NOMO-1 (cell line): ENCODE data around the gene LRCH3.
A peak's percentile ranks its signal among the peaks of the same experiment; 100 is the strongest.

ENCODE experiments used
- DNase-seq, 2 experiments: peaks; one replicate each; lab custom pipeline; 2025; ENCODE audit not compliant: unreplicated experiment in 2 of 2; lab: John Stamatoyannopoulos, UW

Gene LRCH3

DNA sequence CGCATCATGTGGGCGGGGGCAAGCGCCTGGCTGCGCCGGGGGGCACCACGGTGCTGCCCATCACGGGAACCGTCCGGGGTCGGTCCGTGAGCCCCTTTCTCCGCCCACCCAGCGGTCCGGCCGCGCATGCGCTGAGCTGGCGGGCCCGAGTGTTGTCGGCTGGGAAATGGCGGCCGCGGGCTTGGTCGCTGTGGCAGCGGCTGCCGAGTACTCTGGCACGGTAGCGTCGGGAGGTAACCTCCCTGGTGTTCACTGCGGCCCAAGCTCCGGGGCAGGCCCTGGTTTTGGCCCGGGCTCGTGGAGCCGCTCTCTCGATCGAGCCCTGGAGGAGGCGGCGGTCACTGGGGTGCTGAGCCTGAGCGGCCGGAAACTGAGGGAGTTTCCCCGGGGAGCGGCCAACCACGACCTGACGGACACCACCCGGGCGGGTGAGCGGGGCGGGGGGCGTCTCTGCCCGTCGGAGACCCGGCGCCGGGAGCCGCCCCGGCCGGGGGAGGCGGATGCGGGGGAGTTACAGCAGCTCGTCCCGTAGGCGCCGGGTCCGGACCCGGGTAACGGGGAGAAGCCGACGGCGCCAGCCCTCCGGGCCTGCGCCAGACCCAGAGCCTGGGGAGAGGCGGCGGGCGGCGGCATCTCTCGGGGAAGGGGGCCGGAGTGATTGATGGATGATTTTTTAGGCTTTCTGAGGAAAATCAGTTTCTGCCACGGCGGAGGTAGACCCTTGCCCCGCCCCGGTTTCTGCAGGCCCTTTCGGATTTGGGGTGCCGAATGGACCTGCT, at the start of gene LRCH3:
LRCH3 (plus strand) TSS at position 142 of the 779 bp plus-strand sequence; CDS start at position 167, 25 bp downstream.
- DNase-seq, result peak; percentile 65 to 83

DNA sequence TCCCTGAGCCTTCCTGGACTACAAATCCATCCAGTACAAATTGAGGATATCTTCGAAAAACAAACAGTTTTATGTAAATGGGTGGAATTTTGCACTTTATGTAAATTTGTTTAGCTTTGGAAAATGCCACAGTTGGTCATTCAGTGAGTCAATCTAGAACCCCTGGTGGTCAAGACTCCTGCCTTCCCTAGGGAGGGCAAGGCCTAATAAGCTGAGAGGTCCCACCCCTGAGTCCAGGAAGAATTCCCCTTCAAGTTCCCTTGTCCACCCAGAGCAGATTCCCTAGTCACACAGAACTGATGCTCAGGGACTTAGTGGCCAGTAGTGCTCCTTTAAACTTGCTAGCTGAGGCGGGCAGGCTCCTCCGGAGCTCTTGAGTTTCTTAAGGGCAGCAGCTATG, 48.3 kb upstream of the LRCH3 start:
- no peak for DNase-seq

DNA sequence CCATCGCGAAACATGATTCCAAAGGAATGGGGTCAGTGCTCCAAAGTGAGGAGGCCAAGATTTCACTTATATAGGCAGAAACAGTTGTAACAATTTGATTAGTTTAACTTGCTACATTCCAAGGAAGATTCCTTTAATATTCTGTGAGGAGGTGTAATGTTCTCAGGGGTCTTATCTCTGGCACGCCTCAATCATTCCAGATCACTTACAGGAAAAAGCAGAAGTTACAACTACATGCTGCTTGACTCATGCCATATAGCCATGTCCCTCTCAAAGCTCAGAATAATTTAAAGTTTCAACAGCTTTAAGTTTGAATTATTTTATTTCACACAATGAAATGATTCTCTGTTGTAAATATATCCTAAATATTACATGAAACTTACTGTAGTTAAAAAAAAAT, 44.8 kb upstream of the LRCH3 start:
- peak; percentile 5 to 59 for DNase-seq

DNA sequence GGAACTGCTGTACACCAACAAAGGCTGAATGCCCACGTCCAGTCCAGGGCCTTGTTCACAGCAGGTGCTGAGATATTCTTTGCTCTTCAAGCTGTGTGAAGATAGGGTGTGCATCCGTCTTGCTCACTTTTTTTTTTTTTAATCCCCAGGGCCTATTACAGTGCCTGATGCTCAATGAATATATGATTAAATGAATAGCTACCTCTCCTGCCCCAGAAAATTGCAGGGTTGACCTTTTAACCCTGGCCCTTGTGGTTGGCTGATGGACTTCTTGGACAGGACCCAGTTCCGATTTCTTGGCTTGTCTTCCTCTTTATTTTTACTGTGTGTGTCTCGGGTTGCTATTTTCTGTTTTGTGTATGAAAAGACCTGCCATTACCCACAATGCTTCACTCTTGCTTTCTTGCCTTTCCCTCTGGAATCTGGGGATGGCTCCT, 44.2 kb upstream of the LRCH3 start:
- DNase-seq, result peak; percentile 65 to 69

DNA sequence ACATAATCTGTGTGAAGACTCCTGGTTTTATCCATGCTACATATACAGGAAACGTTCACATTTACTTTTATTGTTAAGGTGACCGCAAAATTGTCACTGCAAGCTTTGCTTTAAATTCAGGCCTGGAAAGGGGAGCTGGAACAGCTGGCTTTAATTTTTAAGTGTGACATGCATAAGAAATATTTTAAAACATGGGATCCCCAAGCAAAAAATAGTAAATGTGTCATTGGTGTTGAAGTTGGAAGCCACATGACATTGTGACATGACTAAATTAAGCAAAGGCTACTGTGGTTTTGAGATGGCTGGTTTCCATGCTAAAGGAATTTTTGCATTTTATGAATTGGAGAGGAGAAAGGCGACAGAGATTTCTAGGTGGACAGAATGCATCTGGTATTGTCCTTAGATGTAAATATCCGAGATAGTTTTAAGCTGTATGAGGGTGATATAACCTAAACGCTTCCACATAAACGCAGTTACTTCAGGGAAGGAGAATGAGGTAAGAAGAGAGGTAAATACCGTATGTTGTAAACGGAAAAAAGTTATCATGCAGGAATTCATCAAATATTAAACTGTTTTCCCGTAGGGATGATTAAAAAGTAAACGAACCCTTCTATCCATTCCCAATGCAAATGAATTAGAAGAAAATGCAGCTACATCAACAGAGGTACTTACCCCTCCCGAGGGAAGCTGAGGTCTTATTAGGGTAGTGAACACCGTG, 42.3 kb upstream of the LRCH3 start:
- peak in 1 of 2 experiments; percentile 29 for DNase-seq

DNA sequence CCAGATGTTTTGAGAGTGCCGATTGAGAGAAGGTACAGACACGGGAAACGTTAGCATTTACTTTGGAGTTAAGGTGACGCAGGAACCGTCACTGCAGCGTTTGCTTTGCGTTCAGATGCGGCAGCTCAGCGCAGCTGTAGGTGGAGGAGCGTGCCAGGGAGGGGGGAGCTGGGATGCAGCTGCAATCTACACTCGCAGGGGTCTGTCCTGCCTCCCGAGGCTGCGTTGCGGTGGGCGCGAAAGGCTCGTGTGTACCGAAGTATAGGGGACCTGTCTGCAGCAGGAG, 41.8 kb upstream of the LRCH3 start:
- DNase-seq, result peak; percentile 39 to 64

DNA sequence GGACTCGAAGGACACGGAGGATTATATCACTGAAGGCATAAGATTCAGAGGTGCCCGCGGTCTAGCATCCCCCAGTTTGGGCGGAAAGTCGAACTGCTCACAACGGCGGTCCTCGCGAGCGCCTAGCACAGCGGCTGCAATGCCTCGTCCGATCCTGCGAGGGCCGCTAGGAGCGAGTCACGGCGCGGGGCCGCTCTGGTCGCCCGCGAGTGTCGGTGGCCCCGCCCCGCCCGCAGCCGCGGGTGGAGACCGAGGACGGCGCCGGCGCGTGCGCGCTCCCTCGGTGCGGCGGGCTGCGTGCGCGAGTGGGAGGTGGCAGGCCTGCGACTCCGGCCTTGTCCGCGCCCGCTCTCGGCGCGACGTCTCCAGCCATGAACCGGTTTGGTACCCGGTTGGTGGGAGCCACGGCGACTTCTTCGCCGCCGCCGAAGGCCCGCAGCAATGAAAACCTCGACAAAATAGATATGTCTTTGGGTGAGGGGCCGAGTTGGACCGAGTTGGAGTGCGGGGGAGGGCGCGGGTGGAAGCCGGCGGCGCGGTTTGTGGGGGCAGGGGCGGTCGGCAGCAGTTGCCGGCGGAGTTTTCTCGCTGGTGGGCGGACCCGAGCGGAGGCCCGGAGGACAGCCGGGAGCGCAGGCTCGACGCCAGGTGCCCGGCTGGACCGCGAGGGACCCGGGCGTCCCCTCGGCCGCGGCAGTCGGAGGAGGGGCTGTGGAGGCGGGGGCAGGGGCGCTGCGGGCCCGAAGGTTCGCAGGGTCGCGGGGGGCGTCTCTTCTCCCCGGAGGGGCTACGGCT, 41.3 kb upstream of the LRCH3 start, which contains the start of gene FYTTD1:
FYTTD1 (plus strand) TSS at position 283 of the 795 bp plus-strand sequence; CDS start at position 372, 89 bp downstream.
- DNase-seq, result peak; percentile 92 to 93

DNA sequence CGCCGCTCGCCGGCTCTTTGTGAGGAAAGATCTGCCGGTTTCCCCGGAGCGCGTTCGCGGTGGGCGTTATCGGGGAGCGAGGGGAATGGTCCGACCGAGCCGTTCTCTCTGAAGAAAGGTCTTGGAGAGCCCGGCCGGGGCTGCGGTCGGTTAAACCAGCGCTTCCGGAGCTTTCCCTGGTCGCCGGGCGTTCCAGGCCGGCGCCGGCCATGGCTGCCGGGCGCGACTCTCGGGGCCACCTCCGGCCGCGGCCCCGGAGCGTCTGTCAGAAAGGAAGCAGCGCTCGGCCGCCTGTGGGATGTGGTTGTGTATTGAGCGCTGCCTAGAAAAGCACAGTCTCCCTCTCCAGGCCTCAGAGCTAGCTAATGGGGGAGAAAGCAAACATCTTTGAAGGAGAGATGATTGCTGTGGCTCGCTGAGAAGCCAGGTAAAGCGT, 40.6 kb upstream of the LRCH3 start:
- DNase-seq, result peak; percentile 83 to 88

DNA sequence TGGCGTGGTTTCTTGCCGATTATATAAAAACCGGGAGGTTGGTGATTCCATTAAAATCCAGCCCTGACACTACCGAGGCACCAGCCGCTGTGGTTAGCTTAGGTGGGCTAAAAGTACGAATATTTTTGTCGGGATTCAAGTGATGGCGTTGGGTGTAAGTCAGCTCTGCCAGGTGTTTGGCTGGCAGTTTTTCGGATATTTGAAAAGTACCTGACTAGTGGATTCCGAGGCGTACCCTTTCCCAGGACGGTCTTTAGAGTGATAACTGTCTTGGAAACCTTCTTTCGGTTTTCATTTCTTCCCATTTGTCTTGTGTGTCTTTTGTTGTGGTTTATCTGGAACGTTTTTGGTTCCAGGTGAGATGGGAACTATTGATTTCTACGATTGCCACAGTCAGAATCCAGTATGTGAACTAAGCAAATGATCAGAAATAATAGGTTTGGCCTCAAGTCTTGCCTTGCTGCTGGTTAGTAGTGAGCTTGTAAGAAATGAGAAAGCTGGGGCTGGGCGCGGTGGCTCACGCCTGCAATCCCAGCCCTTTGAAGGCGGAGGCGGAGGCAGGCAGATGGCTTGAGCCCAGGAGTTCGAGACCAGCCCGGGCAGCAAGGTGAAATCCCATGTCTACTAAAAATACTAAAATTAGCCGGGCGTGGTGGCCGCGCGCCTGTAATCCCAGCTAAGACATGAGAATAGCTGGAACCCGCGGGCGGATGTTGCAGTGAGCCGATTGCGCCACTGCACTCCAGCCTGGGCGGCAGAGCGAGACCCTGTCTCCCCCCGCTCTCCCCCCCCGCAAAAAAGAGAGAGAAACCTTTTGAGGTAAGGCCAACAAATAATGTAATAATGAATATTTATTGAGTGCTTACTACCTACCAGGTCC, 40.0 kb upstream of the LRCH3 start:
- DNase-seq, result peak; percentile 39 to 61

DNA sequence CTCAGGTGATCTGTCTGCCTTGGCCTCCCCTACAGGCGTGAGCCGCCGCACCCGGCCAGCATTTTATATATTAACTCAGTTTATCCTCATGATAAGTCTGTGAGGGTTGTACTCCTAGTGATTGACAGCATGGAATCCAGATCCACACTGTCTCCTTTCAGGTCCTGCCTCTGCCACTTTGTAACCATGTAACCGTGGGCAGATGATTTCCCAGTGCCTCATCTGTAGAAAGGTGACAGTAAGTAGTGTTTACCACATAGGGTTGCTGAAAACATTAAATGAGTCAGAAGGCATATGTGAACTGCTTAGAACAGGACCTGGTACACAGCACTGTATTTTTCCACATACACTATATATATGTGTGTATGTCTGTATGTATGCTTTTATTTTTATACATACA, 38.9 kb upstream of the LRCH3 start:
- no peak for DNase-seq

DNA sequence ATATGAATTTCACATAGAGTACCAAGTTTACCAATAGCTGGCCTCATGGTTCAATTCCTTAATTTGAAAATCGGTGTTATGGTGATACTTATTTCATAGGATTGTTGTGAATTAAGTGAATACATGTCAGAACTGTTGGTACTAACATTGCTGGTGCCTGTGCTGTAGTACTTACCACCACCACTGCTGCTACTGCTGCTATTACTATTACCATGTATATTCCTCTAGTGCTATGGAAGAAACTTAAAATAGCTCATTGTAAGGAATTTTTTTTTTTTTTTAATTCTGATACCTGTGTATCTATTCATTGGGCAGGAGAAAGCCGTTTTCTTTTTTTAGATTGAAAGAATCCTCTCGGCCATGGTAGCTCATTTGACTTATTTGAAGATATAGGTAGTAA, 37.8 kb upstream of the LRCH3 start:
- no peak for DNase-seq

DNA sequence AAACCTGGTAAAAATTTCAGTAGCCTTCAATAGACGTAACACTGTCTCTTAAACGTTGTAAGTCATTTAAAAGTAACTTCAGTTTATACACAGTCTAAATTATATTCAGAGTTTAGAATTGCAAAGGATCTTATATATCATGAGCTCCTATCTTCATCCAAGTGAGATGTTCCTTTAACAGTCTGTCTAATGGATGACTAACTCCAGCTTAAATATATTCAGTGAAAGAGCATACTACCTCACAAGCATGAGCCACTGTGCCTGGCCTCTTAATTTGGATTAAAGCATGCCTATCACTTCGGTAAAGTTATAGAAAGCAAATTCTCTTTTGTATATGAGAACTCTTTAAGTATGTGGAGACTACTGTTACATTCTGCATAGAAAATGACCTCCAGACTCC, 34.4 kb upstream of the LRCH3 start:
- no peak for DNase-seq

DNA sequence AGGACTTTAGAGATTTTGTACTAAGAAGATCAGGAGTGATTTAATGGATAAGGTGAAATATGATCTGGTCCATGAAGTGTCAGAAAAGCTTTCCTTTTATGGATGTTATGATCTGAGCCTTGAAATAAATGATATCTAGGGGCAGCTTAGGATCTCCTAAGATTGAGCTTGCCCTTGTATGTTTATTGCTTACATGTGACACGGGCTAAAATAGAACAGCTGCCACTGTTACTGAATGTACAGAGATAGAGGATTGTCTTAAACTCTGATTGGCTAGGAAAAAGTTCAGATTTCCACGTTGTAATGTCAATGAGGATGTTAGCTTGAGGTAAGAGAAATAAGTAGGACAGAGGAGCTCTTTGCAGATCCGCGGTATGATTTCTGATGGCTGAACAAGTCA, 32.5 kb upstream of the LRCH3 start:
- no peak for DNase-seq

DNA sequence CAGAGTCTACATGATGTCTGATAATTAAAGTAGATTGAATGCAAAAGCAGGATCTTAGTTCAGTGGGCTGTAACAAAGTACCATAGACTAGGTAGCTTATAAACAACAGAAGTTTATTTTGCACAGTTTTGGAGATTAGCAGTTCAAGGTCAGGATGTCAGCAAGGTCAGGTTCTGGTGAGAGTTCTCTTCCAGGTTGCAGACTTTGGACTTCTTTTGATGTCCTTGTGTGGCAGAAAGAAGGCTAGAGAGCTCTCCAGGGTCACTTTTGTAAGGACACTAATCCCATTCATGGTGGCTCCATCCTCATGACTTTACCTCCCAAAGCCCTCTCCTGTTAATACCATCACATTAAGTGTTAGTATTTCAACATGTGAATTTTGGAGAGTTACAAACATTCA, 29.3 kb upstream of the LRCH3 start:
- DNase-seq, result no peak

DNA sequence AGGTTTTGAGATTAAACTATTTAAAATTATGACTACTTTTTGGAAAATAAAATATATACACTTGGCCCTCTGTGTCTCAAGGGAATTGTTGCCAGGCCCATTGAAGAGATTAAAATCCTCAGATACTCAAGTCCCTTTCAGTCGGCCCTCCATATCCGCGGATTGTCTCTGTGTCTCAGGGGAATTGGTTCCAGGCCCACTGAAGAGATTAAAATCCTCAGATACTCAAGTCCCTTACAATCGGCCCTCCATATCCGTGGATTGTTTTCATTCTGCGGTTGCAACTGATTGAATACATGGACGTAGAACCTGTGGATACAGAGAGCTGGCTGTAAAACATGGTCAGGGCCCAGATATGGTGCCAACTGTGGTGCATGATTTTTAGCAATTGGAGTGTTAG, 15.7 kb upstream of the LRCH3 start:
- DNase-seq, result no peak

DNA sequence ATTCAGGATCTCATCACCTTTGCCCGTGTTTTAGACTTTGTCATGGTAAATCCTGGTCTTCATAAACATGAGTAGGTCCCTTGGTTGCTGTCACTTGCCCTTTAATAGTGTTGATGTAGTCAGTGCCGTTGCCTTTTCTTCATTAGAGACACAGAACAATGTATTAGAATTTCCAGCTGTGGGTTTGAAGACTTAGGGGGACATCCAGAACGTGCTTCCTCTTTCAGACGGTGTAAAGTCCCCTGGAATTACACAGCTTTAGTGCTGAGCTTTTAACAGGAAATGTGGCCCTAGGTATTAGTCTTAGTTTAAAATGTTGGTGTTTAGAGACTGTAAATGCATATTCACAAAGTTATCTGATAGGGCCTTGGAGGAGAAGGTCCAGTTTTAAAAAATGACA, 8.8 kb upstream of the LRCH3 start:
- no peak for DNase-seq

DNA sequence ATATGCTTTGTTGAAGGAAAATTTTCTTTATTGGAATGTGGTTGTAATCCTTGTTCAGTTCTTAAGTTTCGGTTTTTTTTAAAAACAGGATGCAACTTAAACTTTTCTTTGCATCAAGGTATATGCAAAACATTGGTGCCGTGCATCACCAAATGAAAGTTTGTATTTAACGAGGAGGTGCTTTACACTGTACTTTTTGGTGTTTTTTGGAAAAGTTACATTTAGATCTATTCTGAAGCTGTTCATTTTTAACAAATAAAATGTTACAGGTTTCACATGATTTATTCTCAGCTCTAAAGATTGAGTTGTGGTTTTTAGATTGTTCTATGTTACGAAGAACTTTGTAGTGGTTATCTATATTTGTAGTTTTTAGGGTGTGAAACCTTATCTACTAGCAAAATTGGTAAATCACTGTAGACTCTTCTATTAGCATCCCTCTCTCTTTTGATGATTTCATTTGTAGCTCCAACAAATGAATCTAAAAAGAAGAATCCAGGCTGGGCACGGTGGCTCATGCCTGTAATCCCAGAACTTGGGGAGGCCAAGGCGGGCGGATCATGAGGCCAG, 7.0 kb upstream of the LRCH3 start:
- no peak for DNase-seq

DNA sequence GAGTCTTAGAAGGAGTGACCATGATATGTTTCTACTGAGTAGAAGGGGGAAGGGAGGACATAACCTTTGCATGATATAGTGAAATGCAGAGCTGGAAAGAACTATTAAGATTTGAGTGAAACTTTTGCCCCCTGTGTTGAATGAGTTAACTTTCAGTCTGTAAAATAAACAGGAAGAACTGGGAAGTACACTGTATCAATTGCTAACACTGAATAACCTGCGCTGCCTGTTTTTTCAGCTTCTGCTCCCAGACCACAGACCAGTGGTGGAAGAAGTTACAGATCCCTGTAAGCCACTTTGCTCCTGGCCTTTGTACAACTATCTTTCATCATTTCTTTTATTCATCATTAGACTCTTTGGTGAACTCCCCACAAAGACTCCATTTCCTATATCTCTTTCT, 3.6 kb upstream of the LRCH3 start:
- DNase-seq, result no peak

DNA sequence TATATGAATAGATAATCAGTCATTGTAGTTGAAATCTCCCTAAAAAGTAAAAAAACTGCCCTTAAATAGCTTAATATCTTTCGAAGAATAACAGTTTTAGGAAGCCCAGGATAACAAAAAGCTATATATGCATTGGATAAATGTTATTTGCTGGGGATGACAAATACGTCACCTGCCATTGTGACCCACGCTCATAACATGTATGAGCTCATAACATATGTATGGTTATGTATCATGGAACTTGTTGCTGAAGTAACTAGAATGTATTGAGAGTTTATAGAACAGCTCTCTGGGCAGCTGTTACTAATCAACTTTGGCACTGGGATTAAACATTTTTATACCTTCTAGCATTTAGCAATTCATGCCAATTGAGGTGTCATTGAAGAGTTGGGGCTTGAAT, 1.7 kb upstream of the LRCH3 start:
- no peak for DNase-seq

DNA sequence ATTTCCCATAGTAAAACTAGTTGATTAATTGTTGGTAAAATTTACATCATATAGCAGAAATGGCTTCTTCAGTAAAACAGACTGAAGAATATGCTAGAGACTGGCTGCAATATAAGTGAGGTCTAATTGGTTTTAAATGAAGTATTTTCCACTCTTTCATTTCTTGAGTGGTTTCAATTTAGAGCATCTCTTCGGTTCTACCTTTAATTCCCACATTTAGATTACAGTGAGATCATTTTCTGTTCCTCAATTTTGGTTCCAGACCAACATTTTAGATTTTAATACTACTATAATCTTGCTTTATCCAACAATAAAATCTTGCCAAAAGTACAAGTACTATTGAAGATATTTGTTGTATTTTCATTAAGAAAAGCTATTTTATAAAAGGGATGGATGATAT, 1.0 kb upstream of the LRCH3 start:
- no peak for DNase-seq
